NCI-H524 (cell line): ENCODE data around the gene RNF144A.

Experiments
- DNase-seq, 2 experiments: peaks; one replicate each; lab custom pipeline; 2025; lab: John Stamatoyannopoulos, UW

RNF144A gene

GRCh38 chr2:6947929-6948676 is 30.9 kb downstream of the RNF144A start:
- DNase-seq = no peak

- DNase-seq = peak; percentile 9 to 70
Observed at GRCh38 chr2:6948677-6949351, 31.6 kb downstream of the RNF144A start.

- no peak for DNase-seq
Observed at GRCh38 chr2:6951046-6951445, 33.8 kb downstream of the RNF144A start.

- DNase-seq = no peak
Observed at GRCh38 chr2:6952101-6952500, 34.9 kb downstream of the RNF144A start.

GRCh38 chr2:6954586-6954985 is 37.4 kb downstream of the RNF144A start:
- no peak for DNase-seq

GRCh38 chr2:6955511-6956136 is 38.4 kb downstream of the RNF144A start:
- DNase-seq = peak in 1 of 2 experiments; percentile 16

GRCh38 chr2:6956566-6956965 is 39.4 kb downstream of the RNF144A start:
- no peak for DNase-seq

GRCh38 chr2:6957031-6957714 is 40.0 kb downstream of the RNF144A start:
- peak; percentile 60 to 83 for DNase-seq

GRCh38 chr2:6957910-6958615 is 40.9 kb downstream of the RNF144A start:
- DNase-seq = peak; percentile 99

GRCh38 chr2:6958616-6959235 is 41.5 kb downstream of the RNF144A start:
- DNase-seq = no peak

- peak; percentile 25 to 79 for DNase-seq
Observed at GRCh38 chr2:6959751-6960150, 42.5 kb downstream of the RNF144A start.

GRCh38 chr2:6960659-6961058 is 43.4 kb downstream of the RNF144A start:
- DNase-seq = no peak

GRCh38 chr2:6963727-6964126 is 46.5 kb downstream of the RNF144A start:
- DNase-seq = no peak

- no peak for DNase-seq
Observed at GRCh38 chr2:6965071-6965795, 48.0 kb downstream of the RNF144A start.

- no peak for DNase-seq
Observed at GRCh38 chr2:6966446-6966940, 49.3 kb downstream of the RNF144A start.

GRCh38 chr2:6967301-6967700 is 50.1 kb downstream of the RNF144A start:
- DNase-seq = no peak

- DNase-seq = peak in 1 of 2 experiments; percentile 21
Observed at GRCh38 chr2:6968319-6969100, 51.3 kb downstream of the RNF144A start.

GRCh38 chr2:6970551-6970950 is 53.3 kb downstream of the RNF144A start:
- no peak for DNase-seq

GRCh38 chr2:6970976-6971480 is 53.8 kb downstream of the RNF144A start:
- DNase-seq = no peak
